Activated CD8-positive, alpha-beta T cell treated with anti-CD3 and anti-CD28 coated beads, Interleukin-2, amount 10 ng/mL, durations not matched to agents 7 days and 5 days (primary cell): ENCODE measurements around the gene DRAP1. TPM values are rescaled to one million over a fixed set of nuclear protein-coding genes. Genes with fewer than 3 reads are reported as not detected.

Experiments
- ATAC-seq: fragments of 150-1000 bp; cut with Tn5 transposase; one replicate; pipeline ENCODE4 v1.10.0; 2021; ENCODE audit warnings: moderate library complexity
- CTCF ChIA-PET: fragments of 350-600 bp; sonication (Branson Sonifier 250); formaldehyde crosslinking; loops from one replicate; lab custom pipeline; 2021; ENCODE audit warnings: antibody characterized with exemption; lab: Charles Lee
- POLR2A ChIA-PET: fragments of 350-600 bp; sonication (Branson Sonifier 250); formaldehyde crosslinking; loops from one replicate; lab custom pipeline; 2021; ENCODE audit warnings: antibody characterized with exemption; lab: Charles Lee
- DNase-seq: peaks from one replicate; pipeline ENCODE4 v3.0.0-alpha.2; 2020
- H3K27ac Mint-ChIP-seq: one replicate; pipeline ENCODE4 v1.8.0; 2021; ENCODE audit warnings: mild to moderate bottlenecking, mixed read lengths
- H3K27me3 Mint-ChIP-seq: one replicate; pipeline ENCODE4 v1.8.0; 2021; ENCODE audit warnings: low read depth, mixed read lengths
- H3K36me3 Mint-ChIP-seq: one replicate; pipeline ENCODE4 v1.8.0; 2021; ENCODE audit warnings: low read depth, mixed read lengths
- H3K4me1 Mint-ChIP-seq: one replicate; pipeline ENCODE4 v1.8.0; 2021; ENCODE audit warnings: low read depth, mixed read lengths
- H3K4me3 Mint-ChIP-seq: one replicate; pipeline ENCODE4 v1.8.0; 2021; ENCODE audit warnings: mild to moderate bottlenecking, mixed read lengths
- H3K9me3 Mint-ChIP-seq: one replicate; pipeline ENCODE4 v1.8.0; 2022; ENCODE audit warnings: mixed read lengths; ENCODE audit not compliant: insufficient read depth
- total RNA-seq, 2 experiments: library from RNA; stranded (reverse); gene quantifications; one replicate each; pipeline ENCODE4 v1.2.3, GENCODE V29; 2021

The DRAP1 gene
- total RNA-seq, 2 experiments from 2014 or later = 219 to 240 TPM

DNA sequence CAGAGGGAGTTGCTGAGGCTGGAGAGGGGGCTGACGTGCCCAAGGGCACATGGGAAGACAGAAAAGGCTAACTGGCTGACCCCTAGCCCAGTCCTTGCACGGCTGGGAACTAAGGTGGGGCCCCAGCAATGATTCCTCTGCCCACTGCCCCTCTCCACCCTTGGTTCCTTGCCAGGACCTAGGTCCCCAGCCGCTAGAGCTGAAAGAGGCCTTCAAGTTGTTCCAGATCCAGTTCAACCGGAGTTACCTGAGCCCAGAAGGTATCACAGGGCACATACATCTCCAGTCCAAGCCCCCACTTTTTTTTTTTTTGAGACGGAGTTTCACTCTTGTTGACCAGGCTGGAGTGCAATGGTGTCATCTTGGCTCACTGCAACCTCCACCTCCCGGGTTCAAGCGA lies 39.2 kb upstream of the DRAP1 start:
- no peaks in the 10 kb centered on the region for H3K27me3 Mint-ChIP-seq
- DNase-seq (no peak), ATAC-seq (no peak)
- H3K4me3 Mint-ChIP-seq = peak overlapping the region; percentile 93
- no peaks in the 10 kb centered on the region for H3K9me3 Mint-ChIP-seq
- peak overlapping the region; percentile 93 for H3K27ac Mint-ChIP-seq
- POLR2A ChIA-PET = interaction anchor here (1.2 to 19.3 kb wide), 5 partner anchors 9 to 26 kb away, joined by 3 to 305 read pairs (median 20); partner anchors contain the start of genes CCDC85B, CFL1, FIBP and MUS81
- CTCF ChIA-PET = interaction anchor here (0.6 to 19.5 kb wide), 3 partner anchors 10 to 1676 kb away, joined by 3 to 584 read pairs (median 44); partner anchors contain the start of genes CCDC85B, CFL1, EFEMP2 and FIBP
- peaks cover 42% of the 10 kb centered on the region for H3K36me3 Mint-ChIP-seq
- H3K4me1 Mint-ChIP-seq = peaks cover 84% of the 10 kb centered on the region

- peaks cover 92% of the 10 kb centered on the region for H3K4me1 Mint-ChIP-seq
- peaks cover 48% of the 10 kb centered on the region for H3K36me3 Mint-ChIP-seq
- no peak for DNase-seq
- ChIA-PET CTCF (interaction anchor here (0.5 to 19.5 kb wide), 7 partner anchors 9 to 172 kb away, joined by 3 to 584 read pairs (median 7); partner anchors contain the start of genes CCDC85B, CFL1, EFEMP2 and FIBP), POLR2A (interaction anchor here (0.6 to 19.3 kb wide), 7 partner anchors 9 to 170 kb away, joined by 3 to 305 read pairs (median 3); partner anchors contain the start of genes CCDC85B, CFL1, FIBP and MUS81)
- ATAC-seq = peak; percentile 6
- no peaks in the 10 kb centered on the region for H3K9me3 Mint-ChIP-seq
- H3K4me3 Mint-ChIP-seq = peak overlapping the region; percentile 93
- no peaks in the 10 kb centered on the region for H3K27me3 Mint-ChIP-seq
- H3K27ac Mint-ChIP-seq = peak overlapping the region; percentile 93
Observed at GRCh38 chr11:65880844-65881421, 38.3 kb upstream of the DRAP1 start.

GRCh38 chr11:65882120-65883057 lies 36.8 kb upstream of the DRAP1 start:
- Mint-ChIP-seq H3K27me3 (no peaks in the 10 kb centered on the region), H3K9me3 (no peaks in the 10 kb centered on the region), H3K4me1 (peaks cover 92% of the 10 kb centered on the region), H3K4me3 (peak overlapping the region; percentile 93), H3K36me3 (peaks cover 57% of the 10 kb centered on the region), H3K27ac (peak overlapping the region; percentile 93)
- DNase-seq = no peak
- ChIA-PET CTCF (interaction anchor here (0.8 to 19.5 kb wide), 6 partner anchors 7 to 123 kb away, joined by 3 to 584 read pairs (median 7); partner anchors contain the start of genes CCDC85B, CFL1, EFEMP2 and FIBP), POLR2A (interaction anchor here (2.9 to 19.3 kb wide), 2 partner anchors 11 to 28 kb away, joined by 20 to 305 read pairs; partner anchors contain the start of genes CFL1 and MUS81)
- ATAC-seq = no peak

GRCh38 chr11:65883058-65883761 lies 36.0 kb upstream of the DRAP1 start:
- CTCF ChIA-PET = interaction anchor here (1.4 to 19.5 kb wide), 17 partner anchors 11 to 245 kb away, joined by 4 to 584 read pairs (median 15); partner anchors contain the start of genes AP5B1, CFL1, EFEMP2 and FOSL1
- peak overlapping the region; percentile 93 for H3K27ac Mint-ChIP-seq
- ATAC-seq (no peak), DNase-seq (no peak)
- POLR2A ChIA-PET = interaction anchor here (1.5 to 19.3 kb wide), 2 partner anchors 29 to 105 kb away, joined by 6 to 305 read pairs; partner anchors contain the start of genes CFL1 and MUS81
- peak overlapping the region; percentile 18 for H3K4me3 Mint-ChIP-seq
- peaks cover 58% of the 10 kb centered on the region for H3K36me3 Mint-ChIP-seq
- H3K27me3 Mint-ChIP-seq = no peaks in the 10 kb centered on the region
- H3K9me3 Mint-ChIP-seq = no peaks in the 10 kb centered on the region
- H3K4me1 Mint-ChIP-seq = peaks cover 87% of the 10 kb centered on the region

GRCh38 chr11:65883786-65884715 lies 35.2 kb upstream of the DRAP1 start:
- H3K4me3 Mint-ChIP-seq = peak overlapping the region; percentile 42
- DNase-seq = no peak
- H3K9me3 Mint-ChIP-seq = no peaks in the 10 kb centered on the region
- POLR2A ChIA-PET = interaction anchor here (0.7 to 19.3 kb wide), 9 partner anchors 10 to 172 kb away, joined by 3 to 305 read pairs (median 6); partner anchors contain the start of genes BANF1, CFL1, EIF1AD and KAT5
- ATAC-seq = no peak
- H3K27me3 Mint-ChIP-seq = no peaks in the 10 kb centered on the region
- peaks cover 85% of the 10 kb centered on the region for H3K4me1 Mint-ChIP-seq
- CTCF ChIA-PET = interaction anchor here (0.6 to 19.5 kb wide), 47 partner anchors 8 to 384 kb away, joined by 3 to 584 read pairs (median 7); partner anchors contain the start of genes AP5B1, C11orf68, CFL1 and EFEMP2
- H3K36me3 Mint-ChIP-seq = peaks cover 59% of the 10 kb centered on the region
- peak overlapping the region; percentile 77 for H3K27ac Mint-ChIP-seq

DNA sequence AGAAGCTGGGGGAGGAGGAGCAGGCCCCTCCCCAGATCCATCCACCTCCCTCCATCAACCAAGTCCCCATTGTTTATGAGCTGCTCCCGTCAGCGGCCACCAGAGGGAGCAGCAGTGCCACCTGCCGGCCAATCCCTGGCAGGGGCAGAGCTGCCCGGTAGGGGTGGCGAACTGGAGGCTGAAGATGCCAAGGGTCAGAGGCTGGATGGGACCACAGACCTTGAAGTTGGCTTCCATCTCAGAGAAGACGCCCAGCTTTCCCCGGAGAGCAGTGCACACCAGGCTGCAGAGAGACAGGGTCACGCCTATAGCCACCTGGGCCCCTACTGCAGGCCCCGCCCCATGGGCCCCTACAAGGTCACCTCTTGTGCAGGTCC lies 34.5 kb upstream of the DRAP1 start:
- peaks cover 56% of the 10 kb centered on the region for H3K36me3 Mint-ChIP-seq
- H3K9me3 Mint-ChIP-seq = no peaks in the 10 kb centered on the region
- peak; percentile 88 for DNase-seq
- no peaks in the 10 kb centered on the region for H3K27me3 Mint-ChIP-seq
- ATAC-seq = peak; percentile 50
- H3K4me1 Mint-ChIP-seq = peaks cover 85% of the 10 kb centered on the region
- peak overlapping the region; percentile 77 for H3K27ac Mint-ChIP-seq
- H3K4me3 Mint-ChIP-seq = peak overlapping the region; percentile 42
- ChIA-PET POLR2A (interaction anchor here (0.7 to 19.3 kb wide), 11 partner anchors 9 to 173 kb away, joined by 3 to 305 read pairs (median 6); partner anchors contain the start of genes BANF1, CFL1, EIF1AD and KAT5), CTCF (interaction anchor here (0.6 to 19.5 kb wide), 49 partner anchors 9 to 383 kb away, joined by 3 to 584 read pairs (median 6); partner anchors contain the start of genes AP5B1, C11orf68, CFL1 and EFEMP2)

DNA sequence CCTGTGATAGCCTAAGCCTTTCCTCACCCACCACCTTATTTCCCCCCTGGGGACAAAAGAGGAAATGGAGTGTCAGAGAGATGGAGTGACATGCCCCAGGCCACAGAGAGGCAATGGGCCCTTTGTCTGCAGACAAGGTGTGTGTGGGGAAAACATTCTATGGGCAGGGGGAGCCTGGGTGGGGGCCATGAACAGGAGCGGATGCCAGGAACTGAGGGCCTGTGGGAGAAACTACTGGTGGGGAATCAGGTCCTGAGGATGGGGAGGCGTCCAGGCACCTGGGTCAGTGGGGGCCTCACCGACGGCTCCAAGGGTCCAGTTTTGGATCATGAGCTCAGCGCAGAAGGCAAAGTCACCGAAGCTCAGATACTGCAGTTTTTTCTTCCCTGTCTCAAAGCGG lies 34.0 kb upstream of the DRAP1 start:
- peak overlapping the region; percentile 77 for H3K27ac Mint-ChIP-seq
- peaks cover 56% of the 10 kb centered on the region for H3K36me3 Mint-ChIP-seq
- CTCF ChIA-PET = interaction anchor here (0.6 to 19.5 kb wide), 47 partner anchors 9 to 382 kb away, joined by 3 to 584 read pairs (median 7); partner anchors contain the start of genes AP5B1, C11orf68, CFL1 and EFEMP2
- ATAC-seq = no peak
- peaks cover 85% of the 10 kb centered on the region for H3K4me1 Mint-ChIP-seq
- DNase-seq = no peak
- H3K4me3 Mint-ChIP-seq = no peak overlapping the region
- POLR2A ChIA-PET = interaction anchor here (1.1 to 19.3 kb wide), 9 partner anchors 9 to 173 kb away, joined by 3 to 305 read pairs (median 7); partner anchors contain the start of genes CFL1, KAT5 and MUS81
- H3K9me3 Mint-ChIP-seq = no peaks in the 10 kb centered on the region
- H3K27me3 Mint-ChIP-seq = no peaks in the 10 kb centered on the region

DNA sequence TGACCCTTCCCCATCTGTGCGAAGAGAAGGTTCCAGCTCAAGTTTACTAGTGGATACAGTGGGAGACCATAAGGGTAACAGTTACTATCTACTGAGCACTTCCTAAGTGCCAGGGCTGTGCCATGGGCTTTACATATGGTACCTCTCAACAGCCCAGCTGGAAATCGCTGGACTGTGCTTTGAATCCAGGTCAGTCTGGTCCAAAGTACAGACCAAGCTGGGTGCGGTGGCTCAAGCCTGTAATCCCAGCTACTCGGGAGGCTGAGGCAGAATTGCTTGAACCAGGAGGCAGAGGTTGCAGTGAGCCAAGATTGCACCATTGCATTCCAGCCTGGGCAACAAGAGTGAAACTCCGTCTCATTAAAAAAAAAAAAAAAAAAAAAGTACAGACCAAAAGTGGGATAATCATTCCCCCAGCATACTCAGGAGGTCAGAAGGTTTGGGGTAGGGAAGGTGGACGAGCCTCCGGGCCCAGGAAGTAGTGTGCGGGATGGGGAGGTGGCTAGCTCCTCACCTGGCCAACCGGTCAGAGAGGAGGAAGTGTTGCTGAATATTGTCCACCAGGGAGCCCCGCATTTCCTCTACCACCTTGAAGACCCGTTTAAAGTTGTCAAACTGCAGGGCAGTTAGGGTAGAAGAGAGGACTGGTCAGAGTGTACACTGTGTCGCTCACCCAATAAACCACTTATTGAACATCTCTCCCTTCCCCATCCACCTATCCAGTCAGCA lies 33.3 kb upstream of the DRAP1 start:
- Mint-ChIP-seq H3K4me1 (peaks cover 80% of the 10 kb centered on the region), H3K27ac (no peak overlapping the region), H3K36me3 (peaks cover 48% of the 10 kb centered on the region), H3K27me3 (no peaks in the 10 kb centered on the region), H3K4me3 (peak overlapping the region; percentile 98), H3K9me3 (no peaks in the 10 kb centered on the region)
- ATAC-seq = no peak
- DNase-seq = no peak
- CTCF ChIA-PET = interaction anchor here (0.6 to 19.5 kb wide), 27 partner anchors 8 to 214 kb away, joined by 3 to 584 read pairs (median 10); partner anchors contain the start of genes AP5B1, C11orf68, CFL1 and EFEMP2
- POLR2A ChIA-PET = interaction anchor here (0.5 to 19.3 kb wide), 7 partner anchors 8 to 174 kb away, joined by 3 to 305 read pairs (median 8); partner anchors contain the start of genes CFL1, KAT5 and MUS81
